Tibial artery (tissue), 4 donors: ENCODE data around the gene PSMD5.

Experiments
- DNase-seq, 2 donors: peaks; one replicate each; pipeline ENCODE4 v3.0.0-alpha.2; 2019
- H3K27ac ChIP-seq, 2 donors: fragments of 200-600 bp; sonication (generic) in 1 of 2; 1 replicate in 1 of 2; 2 replicates in 1 of 2; pipeline ENCODE4 v1.5.1; 2018 to 2019; ENCODE audit warnings: mild to moderate bottlenecking in 1 of 2
- H3K27me3 ChIP-seq, 2 donors: fragments of 200-600 bp; sonication (generic) in 1 of 2; one replicate each; pipeline versions ENCODE4 v1.5.1 to v1.6.0; 2016 to 2019
- H3K36me3 ChIP-seq, 3 donors: fragments of 200-600 bp; sonication (generic) in 2 of 3; one replicate each; pipeline ENCODE4 v1.5.1; 2016 to 2019; ENCODE audit warnings: mild to moderate bottlenecking in 2 of 3
- H3K4me1 ChIP-seq, 4 donors: fragments of 200-600 bp; sonication (generic) in 2 of 4; 1 replicate in 3 of 4; 2 replicates in 1 of 4; pipeline ENCODE4 v1.5.1; 2016 to 2019
- H3K4me3 ChIP-seq, 2 donors: fragments of 200-600 bp; sonication (generic) in 1 of 2; 1 replicate in 1 of 2; 2 replicates in 1 of 2; pipeline ENCODE4 v1.5.1; 2018 to 2019; ENCODE audit warnings: mild to moderate bottlenecking in 2 of 2
- H3K9me3 ChIP-seq, 3 donors: fragments of 200-600 bp; sonication (generic) in 1 of 3; one replicate each; pipeline ENCODE4 v1.5.1; 2016 to 2019
- intact Hi-C: fragments of 100-400 bp; cut with DNase I; formaldehyde crosslinking; loops from one replicate; pipeline ENCODE4 v1.15.0; 2023; ENCODE audit warnings: low total_unique reads
- TF ChIP-seq, protein P1 (sequence below), 2 experiments: fragments of 200-600 bp in 1 of 2; fragments of 450-650 bp in 1 of 2; IDR thresholded peaks; one replicate each; pipeline ENCODE4 v1.5.1; 2017 to 2019; ENCODE audit warnings: antibody characterized with exemption in 2 of 2, mild to moderate bottlenecking in 1 of 2, moderate library complexity in 1 of 2

PSMD5 gene

DNA sequence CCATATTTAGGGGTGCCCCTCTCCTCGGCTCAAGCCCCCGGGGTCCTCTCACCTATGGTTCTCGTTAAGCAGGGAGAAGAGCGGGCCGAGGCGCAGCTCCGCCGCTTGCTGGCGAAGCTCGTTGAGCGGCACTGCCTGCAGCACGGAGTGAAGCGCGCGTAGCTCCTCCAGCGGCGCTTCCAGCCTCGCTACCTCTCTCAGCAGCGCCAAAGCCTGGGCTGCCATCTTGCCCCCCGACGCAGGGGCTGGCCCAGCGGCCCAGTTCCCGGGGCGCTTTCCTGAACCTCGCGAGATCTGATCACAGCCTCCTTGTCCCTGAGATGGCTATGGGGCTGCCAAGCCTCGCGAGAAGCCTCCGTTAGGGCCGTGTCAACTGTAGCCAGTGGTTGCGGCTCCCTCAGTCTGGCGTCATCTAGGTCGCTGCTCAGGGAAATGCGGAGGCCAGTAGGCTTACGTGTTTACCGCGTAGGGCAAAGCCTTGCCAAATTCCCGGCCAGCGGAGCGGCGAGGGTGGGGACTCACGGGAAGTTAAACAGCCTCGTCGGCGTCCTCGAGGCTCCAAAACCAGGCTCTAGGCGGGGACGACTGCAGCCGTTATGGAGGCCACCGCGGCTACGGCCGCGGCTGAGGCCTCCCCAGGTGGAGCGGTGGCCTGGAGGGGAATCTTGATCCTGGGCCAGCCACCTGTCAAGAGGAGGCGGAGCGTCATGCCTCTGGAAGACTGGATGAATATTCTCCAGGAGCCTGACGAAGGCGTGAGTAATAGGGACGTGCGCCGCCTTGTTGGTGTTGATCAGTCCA, at the start of gene PSMD5:
Gene PSMD5 (minus strand): TSS at position 238 of the 801 bp plus-strand sequence. CDS start 13 bp downstream, at position 225.
- peak; percentile 99 to 100 for DNase-seq
- Histone ChIP-seq H3K27me3 (no peaks in the 10 kb centered on the region), H3K36me3 (peaks cover 0 to 33% (median 0%) of the 10 kb centered on the region in 3 donors), H3K4me1 (peaks cover 0 to 43% (median 16%) of the 10 kb centered on the region in 4 donors), H3K9me3 (no peaks in the 10 kb centered on the region), H3K4me3 (peak within 1 kb of the TSS; percentile 72 to 84), H3K27ac (peak within 1 kb of the TSS; percentile 96 to 97)
- intact Hi-C loops, result loop anchor here (5.0 kb wide), 1 partner anchor 51 kb away; the partner anchor contains the start of gene FBXW2
- TF ChIP-seq, protein P1, sequence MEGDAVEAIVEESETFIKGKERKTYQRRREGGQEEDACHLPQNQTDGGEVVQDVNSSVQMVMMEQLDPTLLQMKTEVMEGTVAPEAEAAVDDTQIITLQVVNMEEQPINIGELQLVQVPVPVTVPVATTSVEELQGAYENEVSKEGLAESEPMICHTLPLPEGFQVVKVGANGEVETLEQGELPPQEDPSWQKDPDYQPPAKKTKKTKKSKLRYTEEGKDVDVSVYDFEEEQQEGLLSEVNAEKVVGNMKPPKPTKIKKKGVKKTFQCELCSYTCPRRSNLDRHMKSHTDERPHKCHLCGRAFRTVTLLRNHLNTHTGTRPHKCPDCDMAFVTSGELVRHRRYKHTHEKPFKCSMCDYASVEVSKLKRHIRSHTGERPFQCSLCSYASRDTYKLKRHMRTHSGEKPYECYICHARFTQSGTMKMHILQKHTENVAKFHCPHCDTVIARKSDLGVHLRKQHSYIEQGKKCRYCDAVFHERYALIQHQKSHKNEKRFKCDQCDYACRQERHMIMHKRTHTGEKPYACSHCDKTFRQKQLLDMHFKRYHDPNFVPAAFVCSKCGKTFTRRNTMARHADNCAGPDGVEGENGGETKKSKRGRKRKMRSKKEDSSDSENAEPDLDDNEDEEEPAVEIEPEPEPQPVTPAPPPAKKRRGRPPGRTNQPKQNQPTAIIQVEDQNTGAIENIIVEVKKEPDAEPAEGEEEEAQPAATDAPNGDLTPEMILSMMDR (IDR thresholded peaks at IDR 0.05), result peak in 1 of 2 experiments; percentile 3

DNA sequence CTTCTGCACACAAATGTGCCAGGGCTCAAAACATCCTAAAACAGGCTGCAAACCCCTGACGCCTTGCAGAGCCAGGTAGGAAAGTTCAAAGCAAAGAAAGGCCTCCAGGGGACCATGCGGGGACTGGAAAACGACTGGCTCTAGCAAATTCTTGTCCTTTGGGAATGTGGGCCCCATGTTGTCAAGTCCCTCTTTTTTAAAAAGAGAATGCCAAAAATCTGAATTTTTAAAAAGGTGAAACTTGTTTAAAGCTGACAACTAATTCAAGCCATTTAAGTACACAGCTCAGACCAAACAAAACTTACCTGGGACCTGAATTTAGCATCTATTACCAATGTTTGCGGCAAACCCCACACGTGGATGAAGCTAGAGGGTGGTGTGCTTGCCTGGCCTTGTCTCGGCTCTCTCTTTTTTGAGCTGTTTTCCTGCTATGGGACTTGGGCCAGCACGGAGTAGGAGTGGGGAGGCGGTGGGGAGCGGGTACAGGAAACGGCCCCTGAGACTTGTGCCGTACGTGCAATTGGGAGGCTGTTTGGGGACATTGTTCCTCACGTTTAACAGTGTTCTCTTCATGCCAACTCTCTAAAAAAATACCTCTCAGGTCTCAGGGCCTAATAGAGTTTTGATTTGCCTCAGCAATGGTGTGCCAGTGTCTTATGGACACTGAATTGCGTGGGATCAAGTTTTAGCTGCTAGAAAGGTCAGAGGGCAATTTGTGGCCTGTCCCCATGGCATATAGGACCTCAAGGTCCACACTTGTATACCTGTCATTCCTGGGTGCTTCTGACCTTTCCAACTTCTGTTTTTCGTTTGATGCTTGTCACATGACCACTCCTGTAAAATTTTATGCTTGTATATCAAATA, 49.4 kb upstream of the PSMD5 start:
- Histone ChIP-seq H3K27me3 (no peaks in the 10 kb centered on the region), H3K27ac (peak overlapping the region; percentile 90 to 91), H3K4me1 (peaks cover 0 to 35% (median 22%) of the 10 kb centered on the region in 4 donors), H3K4me3 (no peak overlapping the region), H3K9me3 (no peaks in the 10 kb centered on the region), H3K36me3 (no peaks in the 10 kb centered on the region)
- TF ChIP-seq, protein P1 (IDR thresholded peaks at IDR 0.05), result no peak
- intact Hi-C loops, result no loop called here
- DNase-seq, result no peak

DNA sequence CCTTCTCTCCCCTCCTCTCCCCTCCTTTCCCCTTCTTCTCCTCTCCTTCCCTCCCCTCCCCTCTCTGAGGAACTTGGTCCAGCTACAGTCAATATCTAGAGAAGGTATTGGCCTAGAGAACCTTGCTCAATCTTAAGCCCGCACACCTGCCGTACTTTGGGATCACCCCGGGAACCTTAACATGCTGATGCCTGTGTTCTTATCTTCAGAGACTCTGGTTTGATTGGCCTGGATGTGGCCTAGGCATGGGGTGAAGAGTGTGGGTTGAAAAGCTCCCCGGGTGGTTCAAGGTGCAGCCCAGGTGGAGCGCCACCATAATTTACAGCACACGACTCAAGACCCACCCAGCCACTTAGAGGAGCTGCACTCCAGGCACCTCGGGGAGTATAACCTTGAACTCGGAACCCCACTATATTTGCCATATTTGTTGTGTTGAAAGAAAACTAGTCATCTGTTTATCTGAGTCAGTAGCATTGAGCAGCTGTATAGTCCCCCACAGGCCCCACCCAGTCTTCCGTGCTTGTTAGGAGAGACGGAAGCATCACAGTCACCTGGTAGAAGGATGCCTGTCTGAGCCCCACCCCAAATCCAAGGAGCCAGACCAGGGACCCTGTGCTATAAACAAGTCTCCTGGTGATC, 48.6 kb upstream of the PSMD5 start:
- Histone ChIP-seq H3K9me3 (no peaks in the 10 kb centered on the region), H3K4me3 (no peak overlapping the region), H3K36me3 (no peaks in the 10 kb centered on the region), H3K4me1 (peaks cover 0 to 29% (median 17%) of the 10 kb centered on the region in 4 donors), H3K27me3 (no peaks in the 10 kb centered on the region), H3K27ac (peak overlapping the region; percentile 23 to 90)
- TF ChIP-seq, protein P1 (IDR thresholded peaks at IDR 0.05), result no peak
- DNase-seq, result no peak
- intact Hi-C loops, result no loop called here

DNA sequence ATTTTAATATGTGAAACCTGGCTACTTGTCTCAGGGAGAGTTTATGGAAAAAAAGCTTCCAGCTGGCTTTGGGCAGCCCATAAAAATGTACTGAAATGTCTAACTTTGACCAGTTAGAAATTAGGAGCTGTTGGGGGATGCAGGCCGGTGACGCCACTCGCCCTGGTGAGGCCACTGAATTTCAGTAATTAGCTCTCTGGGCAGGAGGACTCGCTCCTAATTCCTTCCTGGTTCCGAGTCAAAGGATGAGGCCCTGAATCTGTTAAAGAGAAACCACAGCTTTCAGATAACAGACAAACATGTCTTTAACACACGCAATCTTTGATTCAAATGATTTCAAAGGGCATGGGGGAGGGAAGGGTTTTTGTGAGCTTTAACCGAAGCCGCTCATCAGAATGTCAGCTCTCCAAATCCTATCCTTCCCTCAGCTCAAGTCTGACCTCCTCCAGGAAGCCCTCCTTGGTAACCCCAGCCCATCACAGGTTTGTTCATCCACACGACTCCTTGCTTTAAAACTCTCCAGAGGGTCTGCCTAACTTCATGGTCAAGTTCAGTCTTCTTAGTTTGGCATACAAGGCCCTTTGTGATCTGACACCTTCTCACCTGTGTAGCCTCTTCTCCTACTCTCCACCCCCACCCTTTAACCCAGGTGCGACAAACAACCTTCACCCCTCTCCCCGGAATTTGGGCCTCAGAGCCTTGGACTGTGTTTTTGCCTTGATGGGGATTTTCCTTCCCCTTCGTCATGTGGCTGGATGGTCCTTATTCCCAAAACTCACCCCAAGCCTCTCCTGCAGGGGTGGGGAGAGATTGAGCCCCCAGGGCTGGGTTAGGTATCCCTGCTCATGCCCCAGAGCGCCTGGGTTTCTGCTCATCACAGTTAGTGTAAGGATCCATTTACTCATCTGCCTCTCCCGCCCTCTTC, 47.9 kb upstream of the PSMD5 start:
- TF ChIP-seq, protein P1 (IDR thresholded peaks at IDR 0.05), result no peak
- peak in 1 of 2 donors; percentile 57 for DNase-seq
- intact Hi-C loops, result no loop called here
- Histone ChIP-seq H3K4me3 (no peak overlapping the region), H3K27me3 (no peaks in the 10 kb centered on the region), H3K36me3 (no peaks in the 10 kb centered on the region), H3K4me1 (peaks cover 0 to 29% (median 17%) of the 10 kb centered on the region in 4 donors), H3K9me3 (no peaks in the 10 kb centered on the region), H3K27ac (peak overlapping the region; percentile 23 to 48)
